BE2C (cell line): ENCODE data around the gene THSD4.

Experiments used
- DNase-seq: peaks from one replicate; pipeline ENCODE4 v3.0.0-alpha.2; 2020
- H3K27me3 ChIP-seq: fragments of 250-450 bp; sonication (Bioruptor Pico); 2 replicates; pipeline ENCODE4 v1.5.1; 2020; ENCODE audit warnings: mild to moderate bottlenecking
- H3K36me3 ChIP-seq: fragments of 250-450 bp; sonication (Bioruptor Pico); 2 replicates; pipeline ENCODE4 v1.5.1; 2020; ENCODE audit warnings: mild to moderate bottlenecking
- H3K4me1 ChIP-seq: fragments of 250-450 bp; sonication (Bioruptor Pico); 2 replicates; pipeline ENCODE4 v1.5.1; 2020
- H3K4me3 ChIP-seq: 2 replicates; pipeline ENCODE4 v1.5.1; 2011; ENCODE audit warnings: low read depth, low read length
- H3K9me3 ChIP-seq: fragments of 250-450 bp; sonication (Bioruptor Pico); 2 replicates; pipeline ENCODE4 v1.5.1; 2020
- CTCF ChIP-seq: IDR thresholded peaks from 2 replicates; pipeline ENCODE4 v1.5.1; 2012; ENCODE audit warnings: mild to moderate bottlenecking, low read depth, low read length

Gene THSD4

DNA sequence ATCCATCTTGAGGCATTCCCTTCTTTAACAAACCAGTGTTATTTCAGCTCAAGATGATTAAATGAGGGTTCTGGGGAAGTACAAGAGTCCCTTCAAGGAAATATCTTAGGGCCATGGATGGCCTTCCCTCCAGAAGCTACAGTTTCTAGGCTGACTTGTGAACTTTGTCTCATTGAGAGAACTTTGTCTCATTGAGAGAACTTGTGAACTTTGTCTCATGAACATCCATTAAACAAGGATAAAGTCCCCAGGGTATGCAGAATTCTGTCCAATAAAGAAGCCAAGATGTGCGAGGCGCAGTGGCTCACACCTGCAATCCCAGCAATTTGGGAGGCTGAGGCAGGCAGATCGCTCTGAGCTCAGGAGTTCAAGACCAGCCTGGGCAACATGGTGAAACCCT lies 341.5 kb downstream of the THSD4 start:
- no peak for DNase-seq
- Histone ChIP-seq H3K9me3 (no peaks in the 10 kb centered on the region), H3K4me1 (no peaks in the 10 kb centered on the region), H3K36me3 (no peaks in the 10 kb centered on the region), H3K27me3 (no peaks in the 10 kb centered on the region), H3K4me3 (no peak overlapping the region)
- TF ChIP-seq CTCF, result no peak

- DNase-seq, result no peak
- Histone ChIP-seq H3K9me3 (no peaks in the 10 kb centered on the region), H3K4me3 (no peak overlapping the region), H3K27me3 (no peaks in the 10 kb centered on the region), H3K4me1 (no peaks in the 10 kb centered on the region), H3K36me3 (no peaks in the 10 kb centered on the region)
- TF ChIP-seq CTCF, result no peak
Observed at GRCh38 chr15:71458089-71458660, 342.9 kb downstream of the THSD4 start.

DNA sequence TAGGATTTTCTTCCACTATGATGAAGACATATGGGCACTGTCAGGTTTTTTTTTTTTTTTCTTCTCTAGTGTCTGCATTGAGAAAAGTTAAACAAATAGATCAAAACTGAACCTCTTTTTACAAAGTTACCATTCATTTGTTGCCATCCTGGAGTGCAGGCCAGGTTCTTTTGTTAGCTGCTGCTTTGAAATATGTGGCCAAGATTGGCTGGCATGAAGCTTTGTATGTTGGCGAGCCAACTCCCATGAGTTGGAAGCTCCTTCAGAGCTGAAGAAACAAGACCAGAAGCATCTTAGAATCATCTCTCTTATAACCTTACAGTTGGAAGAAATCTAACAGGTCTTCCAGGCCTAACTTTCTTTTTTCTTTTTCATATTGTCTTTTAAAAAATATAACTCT lies 346.5 kb downstream of the THSD4 start:
- Histone ChIP-seq H3K36me3 (no peaks in the 10 kb centered on the region), H3K9me3 (no peaks in the 10 kb centered on the region), H3K4me3 (no peak overlapping the region), H3K4me1 (no peaks in the 10 kb centered on the region), H3K27me3 (peaks cover 3% of the 10 kb centered on the region; the same call in 1 of the 2 replicates)
- DNase-seq, result no peak
- no peak for TF ChIP-seq CTCF

DNA sequence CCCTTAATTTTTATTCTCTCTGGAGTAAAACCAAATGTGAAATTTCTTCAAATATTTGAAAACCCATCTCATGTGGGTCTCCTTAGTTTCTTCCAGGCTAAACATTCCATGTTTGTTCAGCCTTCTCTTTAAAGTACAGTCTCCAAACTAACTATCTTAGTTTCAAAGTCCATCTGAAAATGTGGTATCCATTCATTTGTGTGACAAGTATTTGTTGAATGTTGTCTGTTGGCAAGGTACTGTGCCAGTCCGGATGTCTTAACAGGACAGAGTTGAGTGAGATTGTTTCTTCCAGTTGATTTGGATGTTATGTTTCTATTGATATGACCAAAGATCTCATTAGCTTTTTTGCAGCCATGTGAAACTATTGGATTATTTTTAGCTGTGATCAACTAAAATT lies 347.4 kb downstream of the THSD4 start:
- H3K27me3 ChIP-seq, result peaks cover 3% of the 10 kb centered on the region
- no peaks in the 10 kb centered on the region for H3K9me3 ChIP-seq
- no peaks in the 10 kb centered on the region for H3K4me1 ChIP-seq
- TF ChIP-seq CTCF, result no peak
- H3K4me3 ChIP-seq, result no peak overlapping the region
- no peak for DNase-seq
- no peaks in the 10 kb centered on the region for H3K36me3 ChIP-seq

- no peak for TF ChIP-seq CTCF
- peaks cover 3% of the 10 kb centered on the region for H3K27me3 ChIP-seq
- H3K9me3 ChIP-seq, result no peaks in the 10 kb centered on the region
- DNase-seq, result no peak
- H3K36me3 ChIP-seq, result no peaks in the 10 kb centered on the region
- H3K4me3 ChIP-seq, result no peak overlapping the region
- no peaks in the 10 kb centered on the region for H3K4me1 ChIP-seq
Observed at GRCh38 chr15:71463156-71463665, 347.9 kb downstream of the THSD4 start.

DNA sequence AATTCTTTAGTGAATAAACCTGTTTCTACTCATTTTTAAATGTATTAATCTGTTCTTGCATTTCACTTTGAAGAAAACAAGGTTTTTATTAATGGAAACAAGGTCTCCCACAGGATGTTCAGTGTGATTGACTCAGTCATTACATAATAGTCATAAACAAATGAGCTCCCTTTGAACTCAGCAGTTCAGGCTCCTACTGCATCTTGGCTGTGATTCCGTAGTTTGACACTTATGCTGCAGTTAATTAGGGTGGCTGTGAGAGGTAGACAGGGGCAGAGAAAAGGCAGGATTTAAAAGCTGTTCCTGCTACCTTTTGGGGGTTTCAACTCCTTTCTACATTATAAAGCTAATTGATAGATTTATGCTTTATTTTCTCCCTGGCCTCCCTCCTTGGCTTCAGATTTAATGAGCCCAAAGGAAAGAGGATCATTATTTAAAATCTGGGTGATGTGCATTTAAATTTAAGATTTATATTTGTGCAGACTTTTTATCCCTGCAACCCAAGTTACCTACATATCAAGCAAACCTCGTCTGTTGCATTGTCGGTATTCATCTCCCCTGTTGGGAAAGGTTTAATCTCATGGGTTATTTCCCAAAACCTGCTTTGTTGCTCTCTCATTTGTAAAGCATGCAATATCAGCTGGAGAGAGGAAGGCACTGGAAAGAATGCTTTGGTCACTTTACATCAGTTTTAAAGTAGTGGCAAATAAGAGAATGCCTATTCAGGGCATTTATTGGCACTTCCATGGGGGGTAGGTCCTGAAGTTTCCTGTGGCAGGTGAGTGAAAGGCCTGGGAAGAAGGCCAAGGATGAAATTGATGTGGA lies 350.1 kb downstream of the THSD4 start:
- no peak for TF ChIP-seq CTCF
- DNase-seq, result no peak
- peaks cover 3% of the 10 kb centered on the region for H3K27me3 ChIP-seq

More for the DNA sequence above, 350.1 kb downstream of the THSD4 start:
- Histone ChIP-seq H3K9me3 (no peaks in the 10 kb centered on the region), H3K4me1 (no peaks in the 10 kb centered on the region), H3K4me3 (no peak overlapping the region), H3K36me3 (no peaks in the 10 kb centered on the region)
